Upper lobe of left lung (tissue), 6 donors: Measurements from ENCODE around the gene STXBP5L. TPM values are rescaled to one million over a fixed set of nuclear protein-coding genes. Genes with fewer than 3 reads are reported as not detected.

Experiments
- ATAC-seq, 2 donors: fragments of 200-7000 bp; cut with Tn5 transposase; one replicate each; pipeline ENCODE4 v1.9.1; 2022; ENCODE audit warnings: mild to moderate bottlenecking in 2 of 2, moderate library complexity in 2 of 2; ENCODE audit not compliant: low FRiP score in 2 of 2
- DNase-seq, 2 donors: peaks; one replicate each; pipeline ENCODE4 v3.0.0-alpha.2; 2019 to 2020
- H3K27ac ChIP-seq, 4 donors: fragments of 200-600 bp; sonication (generic); one replicate each; pipeline ENCODE4 v1.5.1; 2016 to 2019
- H3K27me3 ChIP-seq, 4 donors: fragments of 200-600 bp; sonication (generic); one replicate each; pipeline ENCODE4 v1.5.1; 2017 to 2019
- H3K36me3 ChIP-seq, 4 donors: fragments of 200-600 bp; sonication (generic); one replicate each; pipeline ENCODE4 v1.5.1; 2016 to 2019
- H3K4me1 ChIP-seq, 4 donors: fragments of 200-600 bp; sonication (generic); one replicate each; pipeline ENCODE4 v1.5.1; 2018 to 2019
- H3K4me3 ChIP-seq, 4 donors: fragments of 200-600 bp; sonication (generic); one replicate each; pipeline ENCODE4 v1.5.1; 2017 to 2019; ENCODE audit warnings: mild to moderate bottlenecking in 2 of 4, moderate library complexity in 1 of 4
- H3K9me3 ChIP-seq, 4 donors: fragments of 200-600 bp; sonication (generic); one replicate each; pipeline ENCODE4 v1.5.1; 2018 to 2019
- CTCF ChIP-seq, 6 experiments: fragments of 450-650 bp in 4 of 6; fragments of 200-600 bp in 2 of 6; sonication (generic) in 2 of 6; IDR thresholded peaks; one replicate each; pipeline ENCODE4 v1.5.1; 2016 to 2019; ENCODE audit warnings: antibody characterized with exemption in 6 of 6
- EP300 ChIP-seq, 4 donors: sonication (generic); formaldehyde crosslinking; IDR thresholded peaks; one replicate each; pipeline ENCODE4 v1.5.1; 2017; ENCODE audit warnings: antibody characterized with exemption in 4 of 4, control low read depth in 2 of 4
- POLR2A ChIP-seq, 4 donors: fragments of 450-650 bp; IDR thresholded peaks; one replicate each; pipeline ENCODE4 v1.5.1; 2016 to 2017; ENCODE audit warnings: antibody characterized with exemption in 4 of 4, mild to moderate bottlenecking in 2 of 4
- POLR2AphosphoS5 ChIP-seq, 2 donors: sonication (generic); formaldehyde crosslinking; IDR thresholded peaks; one replicate each; pipeline ENCODE4 v1.5.1; 2017; ENCODE audit warnings: antibody characterized with exemption in 2 of 2
- WGBS, 2 donors: methylation state at CpG; one replicate each; pipeline ENCODE4 v1.1.5; 2017 to 2018; 5-methylcytosine and 5-hydroxymethylcytosine counted together
- total RNA-seq, 6 donors: library from RNA; depleted of rRNA in 4 of 6; stranded (reverse); fragments of >200 nt in 4 of 6; gene quantifications; one replicate each; pipeline versions ENCODE4 v1.1.0 to v1.2.1, GENCODE V29; 2016 to 2021
- donor health status: DM: no; HTN: no; CAD: no; lungs with moderate emphysema.
- donor health status: DM: no; HTN: yes; CAD: no; lungs with severe emphysema.

STXBP5L gene
- total RNA-seq, 6 donors from 2014 or later = 0.07 TPM; not detected in 5

GRCh38 chr3:120985242-120985641 lies 77.2 kb downstream of the STXBP5L start:
- 59 to 70% methylated on average over 1 of the region's 1 CpG for WGBS, 2 donors
- no peaks in the 10 kb centered on the region for H3K27me3 ChIP-seq
- ATAC-seq = no peak

GRCh38 chr3:120988994-120989393 lies 81.0 kb downstream of the STXBP5L start:
- H3K4me1 ChIP-seq = no peaks in the 10 kb centered on the region
- no peaks in the 10 kb centered on the region for H3K9me3 ChIP-seq
- no peak overlapping the region for H3K4me3 ChIP-seq
- H3K27ac ChIP-seq = no peak overlapping the region
- TF ChIP-seq POLR2A (IDR thresholded peaks at IDR 0.05) (no peak), CTCF (IDR thresholded peaks at IDR 0.05) (no peak), EP300 (IDR thresholded peaks at IDR 0.05) (no peak), POLR2AphosphoS5 (IDR thresholded peaks at IDR 0.05) (no peak)
- DNase-seq (no peak), ATAC-seq (no peak)
- H3K27me3 ChIP-seq = no peaks in the 10 kb centered on the region
- H3K36me3 ChIP-seq = no peaks in the 10 kb centered on the region
- 94 to 95% methylated on average over 4 of the region's 4 CpGs for WGBS, 2 donors

More at GRCh38 chr3:120985242-120985641, 77.2 kb downstream of the STXBP5L start:
- peaks cover 0 to 9% (median 0%) of the 10 kb centered on the region in 4 donors for H3K9me3 ChIP-seq
- no peak for TF ChIP-seq CTCF (IDR thresholded peaks at IDR 0.05)
- TF ChIP-seq POLR2A (IDR thresholded peaks at IDR 0.05) = no peak
- no peak for TF ChIP-seq POLR2AphosphoS5 (IDR thresholded peaks at IDR 0.05)
- no peak for TF ChIP-seq EP300 (IDR thresholded peaks at IDR 0.05)
- no peaks in the 10 kb centered on the region for H3K4me1 ChIP-seq
- DNase-seq = no peak
- no peak overlapping the region for H3K27ac ChIP-seq
- H3K36me3 ChIP-seq = no peaks in the 10 kb centered on the region
- H3K4me3 ChIP-seq = no peak overlapping the region

DNA sequence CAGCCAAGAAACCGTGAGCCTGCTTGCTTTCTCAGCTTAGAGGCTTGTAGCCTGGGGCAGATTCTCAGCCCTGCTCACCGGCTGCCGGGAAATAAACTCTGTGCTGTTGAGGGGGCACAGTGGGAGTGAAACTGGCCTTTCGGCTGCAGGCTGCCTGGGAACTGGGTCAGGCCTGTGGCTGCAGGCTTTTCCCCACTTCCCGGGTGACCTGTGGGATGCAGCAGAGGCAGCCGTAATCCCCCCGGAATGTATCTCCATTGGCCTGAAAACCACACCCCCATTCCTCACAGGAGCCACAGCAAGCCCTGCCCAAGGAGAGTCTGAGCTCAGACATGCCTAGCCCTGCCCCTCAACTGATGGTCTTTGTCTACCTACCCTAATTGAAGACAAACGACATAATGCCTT lies 110.9 kb downstream of the STXBP5L start:
- peaks cover 0 to 4% (median 0%) of the 10 kb centered on the region in 4 donors for H3K9me3 ChIP-seq
- TF ChIP-seq POLR2A (IDR thresholded peaks at IDR 0.05) (no peak), EP300 (IDR thresholded peaks at IDR 0.05) (no peak), CTCF (IDR thresholded peaks at IDR 0.05) (no peak)
- H3K27ac ChIP-seq = no peak overlapping the region
- peak in 1 of 2 donors; percentile 1 for DNase-seq
- ATAC-seq = no peak
- H3K27me3 ChIP-seq = no peaks in the 10 kb centered on the region
- no peaks in the 10 kb centered on the region for H3K4me1 ChIP-seq
- H3K36me3 ChIP-seq = no peaks in the 10 kb centered on the region
- WGBS, 2 donors = 53 to 88% methylated on average over 2 to 7 of the region's 8 CpGs
- H3K4me3 ChIP-seq = no peak overlapping the region

- Histone ChIP-seq H3K9me3 (no peaks in the 10 kb centered on the region), H3K4me1 (no peaks in the 10 kb centered on the region), H3K27me3 (no peaks in the 10 kb centered on the region), H3K4me3 (no peak overlapping the region), H3K27ac (no peak overlapping the region), H3K36me3 (no peaks in the 10 kb centered on the region)
- TF ChIP-seq POLR2AphosphoS5 (IDR thresholded peaks at IDR 0.05) (no peak), EP300 (IDR thresholded peaks at IDR 0.05) (no peak), POLR2A (IDR thresholded peaks at IDR 0.05) (no peak)
- no peak for ATAC-seq
- no peak for DNase-seq
- 68 to 74% methylated on average over 3 to 6 of the region's 6 CpGs for WGBS, 2 donors
Measured at GRCh38 chr3:121063628-121064027, 155.6 kb downstream of the STXBP5L start.

DNA sequence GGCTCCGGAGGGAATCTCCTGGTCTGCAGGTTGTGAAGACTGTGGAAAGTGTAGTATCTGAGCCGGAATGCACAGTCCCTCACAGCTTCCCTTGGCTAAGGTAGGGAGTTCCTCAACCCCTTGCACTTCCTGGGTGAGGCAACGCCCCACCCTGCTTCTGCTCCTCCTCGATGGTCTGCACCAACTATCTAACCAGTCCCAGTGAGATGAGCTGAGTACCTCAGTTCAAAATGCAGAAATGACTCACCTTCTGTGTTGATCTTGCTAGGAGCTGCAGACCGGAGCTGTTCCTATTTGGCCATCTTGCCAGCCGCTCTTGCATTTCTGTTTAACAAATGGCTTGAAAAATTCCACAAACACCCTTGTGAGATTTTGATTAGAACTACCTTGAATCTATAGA lies 156.1 kb downstream of the STXBP5L start:
- Histone ChIP-seq H3K9me3 (no peaks in the 10 kb centered on the region), H3K4me1 (no peaks in the 10 kb centered on the region), H3K36me3 (no peaks in the 10 kb centered on the region), H3K27me3 (no peaks in the 10 kb centered on the region), H3K27ac (no peak overlapping the region), H3K4me3 (no peak overlapping the region)
- TF ChIP-seq EP300 (IDR thresholded peaks at IDR 0.05) (no peak), CTCF (IDR thresholded peaks at IDR 0.05) (no peak), POLR2A (IDR thresholded peaks at IDR 0.05) (no peak), POLR2AphosphoS5 (IDR thresholded peaks at IDR 0.05) (no peak)
- DNase-seq = no peak
- ATAC-seq = no peak
- WGBS, 2 donors = 74 to 87% methylated on average over 4 to 6 of the region's 6 CpGs
